Lung (tissue), 12 donors: ENCODE results near the gene CDKN3. TPM values are rescaled to one million over a fixed set of nuclear protein-coding genes. Genes with fewer than 3 reads are reported as not detected.
"Not testable (repeated sequence)": the region's sequence is repeated elsewhere in the genome, so short reads cannot be mapped to it uniquely, and the experiment has no call there.

ENCODE experiments used
- ATAC-seq: fragments of 200-7000 bp; cut with Tn5 transposase; one replicate; pipeline ENCODE4 v1.9.1; 2020; ENCODE audit warnings: moderate number of reproducible peaks; ENCODE audit not compliant: insufficient read depth, low FRiP score
- DNase-seq, 3 donors: peaks; one replicate each; pipeline ENCODE4 v3.0.0-alpha.2; 2013 to 2017
- H3K27ac ChIP-seq, 2 donors: one replicate each; pipeline ENCODE4 v1.5.1; 2013; ENCODE audit warnings: mild to moderate bottlenecking in 2 of 2, moderate library complexity in 2 of 2, control low read depth in 1 of 2, inconsistent platforms in 1 of 2, low read depth in 1 of 2, low read length in 1 of 2
- H3K27me3 ChIP-seq, 3 donors: one replicate each; pipeline ENCODE4 v1.5.1; 2013; ENCODE audit warnings: low read length in 2 of 3; ENCODE audit not compliant: control insufficient read depth in 3 of 3, insufficient read depth in 3 of 3
- H3K36me3 ChIP-seq, 4 donors: one replicate each; pipeline ENCODE4 v1.5.1; 2013; ENCODE audit warnings: low read length in 4 of 4, mild to moderate bottlenecking in 1 of 4, moderate library complexity in 1 of 4; ENCODE audit not compliant: control insufficient read depth in 4 of 4, insufficient read depth in 4 of 4
- H3K4me1 ChIP-seq, 5 donors: one replicate each; pipeline ENCODE4 v1.5.1; 2013; ENCODE audit warnings: low read length in 5 of 5, mild to moderate bottlenecking in 2 of 5, moderate library complexity in 1 of 5; ENCODE audit not compliant: control insufficient read depth in 5 of 5, insufficient read depth in 5 of 5
- H3K4me3 ChIP-seq: one replicate; pipeline ENCODE4 v1.5.1; 2013; ENCODE audit warnings: mild to moderate bottlenecking, control low read depth, moderate library complexity
- H3K9ac ChIP-seq, 2 donors: one replicate each; pipeline ENCODE4 v1.5.1; 2013; ENCODE audit warnings: low read length in 2 of 2, control low read depth in 1 of 2; ENCODE audit not compliant: insufficient read depth in 1 of 2
- H3K9me3 ChIP-seq, 4 donors: one replicate each; pipeline ENCODE4 v1.5.1; 2013; ENCODE audit warnings: low read length in 3 of 4, mild to moderate bottlenecking in 1 of 4, moderate library complexity in 1 of 4; ENCODE audit not compliant: control insufficient read depth in 4 of 4, insufficient read depth in 3 of 4
- CTCF ChIP-seq: IDR thresholded peaks from 2 replicates; pipeline ENCODE4 v1.5.1; 2012; ENCODE audit warnings: mild to moderate bottlenecking; ENCODE audit errors: control extremely low read depth, extremely low read depth
- WGBS, 2 donors: extraction: QIAGEN DNeasy Blood & Tissue Kit; methylation state at CpG; one replicate each; pipeline ENCODE4 v1.1.7; 2013; 5-methylcytosine and 5-hydroxymethylcytosine counted together
- polyA plus RNA-seq, 2 donors: library from polyadenylated mRNA; stranded (reverse); fragments of 200-250 nt; gene quantifications; one replicate each; pipeline ENCODE4 v1.2.1, GENCODE V29; 2013
- total RNA-seq, 2 donors: library from RNA; depleted of rRNA in 1 of 2; stranded (reverse); fragments of >200 nt in 1 of 2; gene quantifications; one replicate each; pipeline ENCODE4 v1.2.1, GENCODE V29; 2014 to 2021
- donor health status: control.
- donor health status: control.
- donor health status: Bipolar disorder and iron deficiency.
- donor health status: healthy.
- donor health status: DM: yes; HTN: yes; CAD: no.

CDKN3 gene
- total and polyA plus RNA-seq, 4 donors: 1.5 to 5.7 (median 4.6) TPM

DNA sequence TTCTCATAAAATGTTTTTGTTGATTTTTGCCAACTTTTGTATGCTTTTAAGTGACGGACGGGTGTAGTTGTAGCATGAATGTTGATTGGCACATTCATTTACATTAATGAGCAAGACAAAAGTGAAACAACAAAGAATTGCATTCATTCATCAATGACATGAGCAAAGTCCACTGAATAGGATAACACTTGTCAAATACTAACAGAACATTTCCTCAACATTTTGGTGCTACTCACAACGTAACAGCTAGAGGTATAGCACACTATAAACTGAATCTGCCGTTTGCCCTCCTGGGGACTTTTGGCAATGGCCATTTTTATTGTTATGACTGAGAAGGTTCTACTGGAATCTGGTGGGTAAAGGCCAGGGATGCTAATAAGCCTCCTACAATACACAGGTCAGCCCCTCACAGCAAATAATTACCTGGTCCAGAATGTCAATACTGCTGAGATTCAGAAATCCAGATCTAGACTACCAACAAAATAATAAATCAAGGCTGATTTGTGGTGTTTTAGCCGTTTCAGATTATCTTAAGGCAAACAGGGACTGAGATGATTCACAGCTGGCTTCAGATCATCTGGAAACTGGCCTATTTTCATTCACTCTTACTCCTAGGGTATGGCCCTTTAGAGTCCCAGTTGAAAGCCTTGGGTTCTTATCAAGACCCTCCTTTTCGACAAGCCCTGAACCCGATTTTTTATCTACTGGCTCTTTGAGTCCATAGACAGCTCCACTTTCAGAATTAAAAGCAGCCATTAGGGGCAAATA, 22.5 kb upstream of the CDKN3 start:
- Histone ChIP-seq H3K27ac (no peak overlapping the region), H3K27me3 (no peaks in the 10 kb centered on the region), H3K4me3 (no peak overlapping the region), H3K9ac (no peak overlapping the region), H3K4me1 (peaks cover 0 to 7% (median 0%) of the 10 kb centered on the region in 5 donors), H3K36me3 (no peaks in the 10 kb centered on the region), H3K9me3 (no peaks in the 10 kb centered on the region)
- DNase-seq: peak in 2 of 3 donors; percentile 43 to 60
- TF ChIP-seq CTCF: no peak
- no peak for ATAC-seq
- WGBS, 2 donors: 69 to 70% methylated on average over 7 of the region's 7 CpGs

GRCh38 chr14:54377501-54377900, 19.3 kb upstream of the CDKN3 start:
- ATAC-seq (no peak), DNase-seq (no peak)
- H3K4me1 ChIP-seq: peaks cover 0 to 7% (median 0%) of the 10 kb centered on the region in 5 donors
- no peak overlapping the region for H3K9ac ChIP-seq
- WGBS, 2 donors: 62 to 67% methylated on average over 7 of the region's 7 CpGs
- H3K4me3 ChIP-seq: no peak overlapping the region
- H3K9me3 ChIP-seq: no peaks in the 10 kb centered on the region
- no peaks in the 10 kb centered on the region for H3K36me3 ChIP-seq
- H3K27ac ChIP-seq: no peak overlapping the region
- no peak for TF ChIP-seq CTCF
- H3K27me3 ChIP-seq: no peaks in the 10 kb centered on the region

- H3K36me3 ChIP-seq, H3K4me3 ChIP-seq, H3K9me3 ChIP-seq, H3K27ac ChIP-seq, H3K27me3 ChIP-seq, ATAC-seq, DNase-seq, H3K9ac ChIP-seq, H3K4me1 ChIP-seq: not testable (repeated sequence)
- WGBS, 2 donors: 88 to 89% methylated on average over 5 of the region's 5 CpGs
These were observed 17.9 kb upstream of the CDKN3 start for GRCh38 chr14:54378893-54379292.

GRCh38 chr14:54380558-54380957, 16.2 kb upstream of the CDKN3 start:
- not testable (repeated sequence) for H3K4me1 ChIP-seq, H3K27me3 ChIP-seq, H3K27ac ChIP-seq, H3K9ac ChIP-seq, H3K9me3 ChIP-seq, DNase-seq, H3K36me3 ChIP-seq, H3K4me3 ChIP-seq, ATAC-seq
- WGBS, 2 donors: 19 to 46% methylated on average over 3 of the region's 3 CpGs
